CD4-positive, alpha-beta T cell treated with Interleukin-17A for 4 hours (primary cell): ENCODE measurements around the gene SCARB2.
A peak's percentile ranks its signal among the peaks of the same experiment; 100 is the strongest.

Experiments used
- DNase-seq: peaks from one replicate; pipeline ENCODE4 v3.0.0-alpha.2; 2020; ENCODE audit warnings: mixed read lengths

Gene SCARB2

GRCh38 chr4:76197971-76198410 lies 15.6 kb downstream of the SCARB2 start:
- peak; percentile 33 for DNase-seq

GRCh38 chr4:76197031-76197743 lies 16.4 kb downstream of the SCARB2 start:
- no peak for DNase-seq

DNA sequence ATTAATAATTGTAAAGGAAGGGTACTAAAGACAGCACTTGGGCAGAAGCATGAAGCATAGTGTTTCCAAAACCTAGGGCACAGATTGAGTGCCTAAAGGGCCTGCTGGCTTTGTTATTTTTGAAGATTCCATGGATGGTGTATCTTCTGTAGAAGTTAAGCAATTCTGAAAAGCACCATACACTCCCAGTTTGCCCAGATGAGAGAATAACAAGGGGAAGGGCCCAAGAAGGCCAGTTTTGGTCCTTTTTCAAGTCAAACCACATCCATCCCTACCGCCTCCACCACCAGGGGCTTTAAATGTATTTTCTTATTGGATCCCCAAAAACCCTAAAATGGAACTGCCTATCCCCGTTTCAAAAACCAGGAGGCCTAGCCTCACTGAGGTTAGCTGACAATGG lies 17.2 kb downstream of the SCARB2 start:
- no peak for DNase-seq

GRCh38 chr4:76195326-76195725 lies 18.3 kb downstream of the SCARB2 start:
- no peak for DNase-seq

- DNase-seq, result no peak
Observed at GRCh38 chr4:76194325-76194724, 19.3 kb downstream of the SCARB2 start.

DNA sequence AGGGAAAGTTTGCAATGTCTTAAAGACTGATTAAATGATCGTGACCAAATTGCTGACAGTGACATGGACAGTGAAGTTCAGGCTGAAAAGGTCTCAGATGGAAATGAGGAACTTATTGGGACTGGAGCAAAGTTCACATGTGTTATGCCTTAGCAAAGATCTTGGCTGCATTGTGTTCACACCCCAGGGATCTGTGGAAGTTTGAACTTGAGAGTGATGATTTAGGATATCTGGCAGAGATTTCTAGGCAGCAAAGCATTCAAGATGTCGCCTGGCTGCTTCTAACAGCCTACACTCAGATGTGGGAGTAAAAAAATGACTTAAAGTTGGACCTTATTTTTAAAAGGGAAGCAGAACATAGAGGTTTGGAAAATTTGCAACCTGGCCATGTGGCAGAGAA lies 21.4 kb downstream of the SCARB2 start:
- no peak for DNase-seq

DNA sequence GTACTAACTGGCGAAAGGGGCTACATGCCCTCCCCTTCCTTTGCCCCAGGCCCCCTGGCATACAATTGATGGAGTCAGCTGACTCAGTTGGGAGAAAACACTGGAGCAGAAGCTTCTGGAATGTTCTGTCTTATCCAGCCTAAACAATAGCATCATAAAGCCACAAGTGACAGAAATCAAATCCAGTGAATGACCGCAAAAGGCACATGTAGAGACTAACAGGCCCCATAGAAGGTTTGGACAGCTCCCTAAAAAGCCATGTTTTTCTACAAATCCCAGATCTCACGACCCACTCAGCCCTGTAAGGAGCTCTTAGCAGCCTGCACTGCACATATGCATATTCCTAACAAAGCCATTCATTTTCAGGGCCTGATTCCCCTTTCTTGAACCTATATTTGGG lies 25.1 kb downstream of the SCARB2 start:
- no peak for DNase-seq

GRCh38 chr4:76188149-76188548 lies 25.5 kb downstream of the SCARB2 start:
- DNase-seq, result no peak

- no peak for DNase-seq
Observed at GRCh38 chr4:76187152-76187551, 26.5 kb downstream of the SCARB2 start.

DNA sequence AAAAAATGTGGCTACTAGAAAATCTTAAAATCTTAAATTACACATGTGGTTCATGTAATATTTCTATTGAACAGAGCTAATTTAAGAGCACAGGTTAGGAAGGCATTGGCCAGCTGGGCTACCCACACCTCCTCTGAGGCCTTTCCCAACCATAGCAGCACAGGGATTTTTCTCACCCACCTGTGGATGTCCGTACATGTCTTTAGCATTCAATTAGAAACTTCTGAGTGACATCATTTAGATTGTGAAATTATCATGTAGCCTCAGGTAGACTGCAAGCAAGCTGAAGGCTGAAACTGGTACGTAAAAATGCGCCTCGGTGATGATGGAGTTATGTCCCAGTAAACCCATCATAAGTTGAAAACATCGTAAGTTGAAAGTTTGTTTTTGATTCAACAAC lies 31.2 kb downstream of the SCARB2 start:
- DNase-seq, result no peak

GRCh38 chr4:76179398-76180318 lies 34.0 kb downstream of the SCARB2 start:
- DNase-seq, result peak; percentile 88

DNA sequence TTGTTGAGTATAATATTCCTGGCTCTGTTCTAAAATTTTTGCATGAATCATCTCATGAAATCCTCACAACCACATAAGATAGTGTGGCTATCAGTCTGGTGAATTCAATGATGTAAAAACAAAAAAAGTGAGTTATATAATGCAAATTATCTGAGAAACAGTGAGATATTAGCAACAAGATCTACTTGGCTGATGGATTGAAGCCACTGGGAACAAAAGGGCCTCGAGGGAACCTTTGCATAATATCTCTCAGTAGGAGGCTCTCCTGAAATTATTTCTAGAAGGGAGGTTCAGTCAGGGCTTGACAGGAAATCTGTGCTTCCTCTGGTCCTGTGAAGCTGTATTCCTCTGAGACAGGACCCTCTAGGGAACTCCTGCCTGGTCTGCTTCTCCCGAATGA lies 35.3 kb downstream of the SCARB2 start:
- no peak for DNase-seq

- DNase-seq, result no peak
Observed at GRCh38 chr4:76177709-76178108, 35.9 kb downstream of the SCARB2 start.

DNA sequence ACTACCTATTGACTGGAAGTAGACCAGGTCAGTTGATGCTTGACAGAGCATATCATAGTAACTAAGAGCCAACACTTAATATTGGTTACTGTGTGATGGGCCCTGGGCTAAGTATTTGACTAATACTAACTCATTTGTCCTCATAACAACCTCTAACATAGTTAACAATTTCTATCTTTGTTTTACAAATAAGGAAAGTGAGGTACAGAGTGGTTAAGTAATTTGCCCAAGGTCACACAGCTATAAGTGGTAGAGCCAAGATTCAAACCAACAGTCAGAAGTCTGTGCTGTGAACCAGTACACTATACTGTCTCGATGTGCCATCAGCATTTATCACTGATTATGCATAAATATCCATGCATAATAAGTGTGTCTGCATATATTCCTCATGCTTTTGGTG lies 38.3 kb downstream of the SCARB2 start:
- no peak for DNase-seq

DNA sequence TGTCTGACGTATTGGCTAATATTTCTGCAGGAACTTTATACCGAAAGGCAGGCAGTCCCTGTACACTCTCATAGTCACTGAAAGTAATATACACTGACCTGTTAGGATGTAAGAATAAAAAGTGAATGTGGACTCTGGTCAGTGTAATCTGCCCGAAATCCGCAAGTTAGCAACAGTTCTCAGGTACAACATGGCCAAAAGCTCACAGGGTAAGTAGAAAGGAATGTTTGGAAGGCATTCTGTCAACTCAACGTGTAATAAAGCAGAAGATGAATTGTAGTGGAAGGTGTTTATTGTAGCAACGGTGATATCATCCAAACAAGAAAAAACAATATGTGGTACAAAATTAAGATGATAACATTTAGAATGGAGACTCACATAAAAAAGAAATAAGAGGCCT lies 39.4 kb downstream of the SCARB2 start:
- DNase-seq, result no peak

- no peak for DNase-seq
Observed at GRCh38 chr4:76168688-76169087, 44.9 kb downstream of the SCARB2 start.

GRCh38 chr4:76166480-76166879 lies 47.1 kb downstream of the SCARB2 start:
- no peak for DNase-seq

- DNase-seq, result no peak
Observed at GRCh38 chr4:76160355-76160754, 53.3 kb downstream of the SCARB2 start.

GRCh38 chr4:76156635-76157034 lies 57.0 kb downstream of the SCARB2 start:
- no peak for DNase-seq

- DNase-seq, result no peak
Observed at GRCh38 chr4:76155979-76156378, 57.6 kb downstream of the SCARB2 start.

GRCh38 chr4:76153356-76153755 lies 60.3 kb downstream of the SCARB2 start:
- no peak for DNase-seq

- DNase-seq, result peak; percentile 95
Observed at GRCh38 chr4:76148142-76148865, 65.3 kb downstream of the SCARB2 start, which contains the start of gene NUP54. Gene NUP54 (minus strand): TSS chr4:76148397. CDS start chr4:76148374, 23 bp downstream.

DNA sequence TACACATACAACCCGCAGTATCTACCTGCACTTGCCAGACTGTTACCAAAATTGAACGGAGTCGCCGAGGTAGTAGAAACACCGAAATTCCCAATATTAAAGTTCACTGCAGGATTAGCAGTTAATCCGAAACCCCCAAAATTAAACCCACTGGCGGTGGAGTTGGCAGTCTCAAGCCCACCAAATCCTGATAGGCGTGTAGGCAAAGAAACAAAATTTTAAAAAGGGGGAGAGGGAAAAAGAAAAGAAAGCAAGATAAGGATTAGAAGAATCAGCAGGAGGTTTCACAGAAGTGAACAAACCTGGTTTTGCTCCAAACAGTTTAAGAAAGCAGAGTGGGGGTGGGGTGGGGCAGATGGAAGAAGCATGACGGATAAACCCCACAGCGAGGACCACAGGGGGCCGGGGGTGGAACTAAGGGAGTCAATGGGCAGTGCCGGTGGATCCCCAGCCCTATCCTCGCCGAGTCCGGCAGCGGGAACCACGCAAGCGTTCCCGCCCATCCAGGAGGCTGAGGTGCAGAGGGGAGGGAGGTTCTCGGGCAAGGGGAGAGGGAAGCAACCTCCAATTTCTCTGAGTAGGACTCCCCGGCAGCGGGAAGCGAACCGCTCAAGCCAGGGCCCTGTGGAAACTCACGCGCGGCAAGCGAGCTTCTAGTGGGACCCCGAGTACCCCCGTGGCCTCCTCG lies 66.0 kb downstream of the SCARB2 start:
- no peak for DNase-seq
